Measurements from ENCODE around the gene OR7C1. TPM values are rescaled to one million over a fixed set of nuclear protein-coding genes. Genes with fewer than 3 reads are reported as not detected.
"Not testable (repeated sequence)": the region's sequence is repeated elsewhere in the genome, so short reads cannot be mapped to it uniquely, and the experiment has no call there.

OR7C1 gene
- total RNA-seq, 1 donor from 2014 or later, result not detected

- no peak for DNase-seq (ENCODE audit: low spot score)
- Mint-ChIP-seq H3K27ac (ENCODE audit: unreplicated experiment) (no peak overlapping the region), H3K4me1 (ENCODE audit: unreplicated experiment) (peaks cover under 1% of the 10 kb centered on the region), H3K9me3 (ENCODE audit: unreplicated experiment) (peaks cover under 1% of the 10 kb centered on the region), H3K36me3 (ENCODE audit: low read depth, unreplicated experiment) (peaks cover 1% of the 10 kb centered on the region), H3K4me3 (ENCODE audit: unreplicated experiment) (no peak overlapping the region), H3K27me3 (ENCODE audit: unreplicated experiment) (peaks cover 7% of the 10 kb centered on the region)
- TF ChIP-seq CTCF (IDR thresholded peaks at IDR 0.05; ENCODE audit: unreplicated experiment), result no peak
Observed at GRCh38 chr19:14769201-14769600, 65.8 kb downstream of the OR7C1 start.

GRCh38 chr19:14768001-14768400 lies 67.0 kb downstream of the OR7C1 start:
- no peak for DNase-seq (ENCODE audit: low spot score)
- Mint-ChIP-seq H3K4me3 (ENCODE audit: unreplicated experiment) (no peak overlapping the region), H3K27ac (ENCODE audit: unreplicated experiment) (no peak overlapping the region), H3K27me3 (ENCODE audit: unreplicated experiment) (peaks cover 12% of the 10 kb centered on the region), H3K9me3 (ENCODE audit: unreplicated experiment) (peaks cover 4% of the 10 kb centered on the region), H3K4me1 (ENCODE audit: unreplicated experiment) (peaks cover 4% of the 10 kb centered on the region), H3K36me3 (ENCODE audit: low read depth, unreplicated experiment) (peaks cover 6% of the 10 kb centered on the region)
- TF ChIP-seq CTCF (IDR thresholded peaks at IDR 0.05; ENCODE audit: unreplicated experiment), result no peak

GRCh38 chr19:14767466-14767971 lies 67.5 kb downstream of the OR7C1 start:
- Mint-ChIP-seq H3K4me3 (ENCODE audit: unreplicated experiment) (no peak overlapping the region), H3K9me3 (ENCODE audit: unreplicated experiment) (peaks cover 4% of the 10 kb centered on the region), H3K27me3 (ENCODE audit: unreplicated experiment) (peaks cover 12% of the 10 kb centered on the region), H3K36me3 (ENCODE audit: low read depth, unreplicated experiment) (peaks cover 6% of the 10 kb centered on the region), H3K4me1 (ENCODE audit: unreplicated experiment) (peaks cover 4% of the 10 kb centered on the region), H3K27ac (ENCODE audit: unreplicated experiment) (no peak overlapping the region)
- TF ChIP-seq CTCF (IDR thresholded peaks at IDR 0.05; ENCODE audit: unreplicated experiment), result no peak
- no peak for DNase-seq (ENCODE audit: low spot score)

- H3K27ac Mint-ChIP-seq (ENCODE audit: unreplicated experiment); DNase-seq (ENCODE audit: low spot score); H3K36me3 Mint-ChIP-seq (ENCODE audit: low read depth, unreplicated experiment); H3K4me1 Mint-ChIP-seq (ENCODE audit: unreplicated experiment); H3K4me3 Mint-ChIP-seq (ENCODE audit: unreplicated experiment); H3K9me3 Mint-ChIP-seq (ENCODE audit: unreplicated experiment): not testable (repeated sequence)
- H3K27me3 Mint-ChIP-seq (ENCODE audit: unreplicated experiment), result peaks cover 13% of the 10 kb centered on the region
Observed at GRCh38 chr19:14765841-14766240, 69.1 kb downstream of the OR7C1 start.

GRCh38 chr19:14765403-14765802 lies 69.6 kb downstream of the OR7C1 start:
- not testable (repeated sequence) for H3K36me3 Mint-ChIP-seq (ENCODE audit: low read depth, unreplicated experiment); H3K4me3 Mint-ChIP-seq (ENCODE audit: unreplicated experiment)

GRCh38 chr19:14764401-14764800 lies 70.6 kb downstream of the OR7C1 start:
- peaks cover 13% of the 10 kb centered on the region for H3K27me3 Mint-ChIP-seq (ENCODE audit: unreplicated experiment)
- TF ChIP-seq CTCF (IDR thresholded peaks at IDR 0.05; ENCODE audit: unreplicated experiment), result no peak
- H3K36me3 Mint-ChIP-seq (ENCODE audit: low read depth, unreplicated experiment), result peaks cover 6% of the 10 kb centered on the region
- H3K27ac Mint-ChIP-seq (ENCODE audit: unreplicated experiment), result peak overlapping the region; percentile 81
- no peak for DNase-seq (ENCODE audit: low spot score)
- H3K4me3 Mint-ChIP-seq (ENCODE audit: unreplicated experiment), result peak overlapping the region; percentile 80
- H3K4me1 Mint-ChIP-seq (ENCODE audit: unreplicated experiment), result peaks cover 4% of the 10 kb centered on the region
- peaks cover 4% of the 10 kb centered on the region for H3K9me3 Mint-ChIP-seq (ENCODE audit: unreplicated experiment)

More at GRCh38 chr19:14765403-14765802, 69.6 kb downstream of the OR7C1 start:
- H3K4me1 Mint-ChIP-seq (ENCODE audit: unreplicated experiment); H3K27ac Mint-ChIP-seq (ENCODE audit: unreplicated experiment); H3K9me3 Mint-ChIP-seq (ENCODE audit: unreplicated experiment); DNase-seq (ENCODE audit: low spot score): not testable (repeated sequence)
- peaks cover 13% of the 10 kb centered on the region for H3K27me3 Mint-ChIP-seq (ENCODE audit: unreplicated experiment)

All from endothelial cell (in vitro differentiated cells).